GM20431 (cell line): ENCODE measurements around the gene PRRC2A.

Source experiments
- in situ Hi-C: fragments of 300-500 bp; cut with MseI, MboI; formaldehyde crosslinking; loops from one replicate; pipeline ENCODE4 v1.15.0; 2020; ENCODE audit warnings: low sequenced_read_pairs; ENCODE audit not compliant: unreplicated experiment

Gene PRRC2A

GRCh38 chr6:31621991-31622390 lies 1.5 kb downstream of the PRRC2A start:
- in situ Hi-C loops = no loop called here

GRCh38 chr6:31622684-31623091 lies 2.2 kb downstream of the PRRC2A start:
- in situ Hi-C loops = no loop called here

- in situ Hi-C loops = no loop called here
These were observed 3.6 kb downstream of the PRRC2A start for GRCh38 chr6:31624070-31624469.

GRCh38 chr6:31626952-31627351 lies 6.4 kb downstream of the PRRC2A start:
- in situ Hi-C loops = no loop called here

- in situ Hi-C loops = no loop called here
These were observed 7.3 kb downstream of the PRRC2A start for GRCh38 chr6:31627690-31628287.

GRCh38 chr6:31629014-31629413 lies 8.5 kb downstream of the PRRC2A start:
- in situ Hi-C loops = no loop called here

GRCh38 chr6:31630177-31630934 lies 9.8 kb downstream of the PRRC2A start:
- in situ Hi-C loops = no loop called here

- in situ Hi-C loops = no loop called here
These were observed 10.7 kb downstream of the PRRC2A start for GRCh38 chr6:31631209-31631608.

GRCh38 chr6:31631681-31632278 lies 11.3 kb downstream of the PRRC2A start:
- in situ Hi-C loops = no loop called here

- in situ Hi-C loops = no loop called here
These were observed 11.9 kb downstream of the PRRC2A start for GRCh38 chr6:31632279-31632946.

GRCh38 chr6:31633447-31633846 lies 12.9 kb downstream of the PRRC2A start:
- in situ Hi-C loops = no loop called here

- in situ Hi-C loops = no loop called here
These were observed 13.6 kb downstream of the PRRC2A start for GRCh38 chr6:31634131-31634530.

- in situ Hi-C loops = no loop called here
These were observed 14.6 kb downstream of the PRRC2A start for GRCh38 chr6:31634969-31635575.

GRCh38 chr6:31636698-31637596 lies 16.4 kb downstream of the PRRC2A start:
- in situ Hi-C loops = no loop called here

GRCh38 chr6:31639043-31639442 lies 18.5 kb downstream of the PRRC2A start:
- in situ Hi-C loops = no loop called here

GRCh38 chr6:31639449-31639861 lies 18.9 kb downstream of the PRRC2A start:
- in situ Hi-C loops = no loop called here

GRCh38 chr6:31640612-31641011 lies 20.1 kb downstream of the PRRC2A start:
- in situ Hi-C loops = no loop called here

- in situ Hi-C loops = no loop called here
These were observed 20.9 kb downstream of the PRRC2A start for GRCh38 chr6:31641370-31641769.

- in situ Hi-C loops = no loop called here
These were observed 22.5 kb downstream of the PRRC2A start for GRCh38 chr6:31642798-31643570.
